Right lobe of liver (tissue), 4 donors: ENCODE measurements around the gene DLEC1.
A peak's percentile ranks its signal among the peaks of the same experiment; 100 is the strongest.

Experiments
- POLR2A ChIP-seq: fragments of 450-650 bp; IDR thresholded peaks from one replicate; pipeline ENCODE4 v1.6.1; 2017; ENCODE audit warnings: antibody characterized with exemption, mild to moderate bottlenecking
- TF ChIP-seq, protein P1 (sequence below), 4 donors: fragments of 200-600 bp in 3 of 4; fragments of 450-650 bp in 1 of 4; IDR thresholded peaks; one replicate each; pipeline versions ENCODE4 v1.5.1 to v1.8.0; 2016 to 2022; ENCODE audit warnings: antibody characterized with exemption in 4 of 4, mild to moderate bottlenecking in 2 of 4
- donor health status: DM: no; HTN: no; CAD: no.
- donor health status: DM: no; HTN: no; CAD: no.
- donor health status: DM: no; HTN: yes; CAD: no.

DNA sequence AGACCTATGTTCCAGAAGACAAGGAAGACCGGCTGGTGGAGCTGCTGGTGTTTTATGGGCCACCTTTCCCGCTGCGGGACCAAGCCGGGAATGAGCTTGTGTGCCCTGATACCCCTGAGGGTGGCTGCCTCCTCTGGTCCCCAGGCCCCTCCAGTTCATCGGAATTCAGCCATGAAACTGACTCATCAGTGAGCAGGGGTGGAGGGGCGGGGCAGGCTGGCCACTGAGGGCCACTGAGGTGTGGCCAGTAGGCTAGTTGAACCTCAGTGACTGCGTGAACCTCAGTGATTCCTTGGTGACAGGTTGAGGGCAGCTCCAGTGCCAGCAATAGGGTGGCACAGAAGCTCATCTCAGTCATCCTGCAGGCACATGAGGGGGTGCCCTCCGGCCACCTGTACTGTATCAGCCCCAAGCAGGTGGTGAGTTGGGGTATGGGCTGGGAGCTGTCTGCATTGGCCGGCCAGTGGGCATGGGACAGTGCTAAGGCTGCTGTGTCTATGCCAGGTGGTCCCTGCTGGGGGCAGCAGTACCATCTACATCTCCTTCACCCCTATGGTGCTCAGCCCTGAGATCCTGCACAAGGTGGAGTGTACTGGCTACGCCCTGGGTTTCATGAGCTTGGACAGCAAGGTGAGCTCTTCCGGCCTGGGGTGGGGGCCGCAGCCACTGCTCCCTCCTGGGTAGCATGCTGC lies 77.6 kb downstream of the DLEC1 start:
- peak; percentile 29 for TF ChIP-seq POLR2A
- TF ChIP-seq, protein P1, sequence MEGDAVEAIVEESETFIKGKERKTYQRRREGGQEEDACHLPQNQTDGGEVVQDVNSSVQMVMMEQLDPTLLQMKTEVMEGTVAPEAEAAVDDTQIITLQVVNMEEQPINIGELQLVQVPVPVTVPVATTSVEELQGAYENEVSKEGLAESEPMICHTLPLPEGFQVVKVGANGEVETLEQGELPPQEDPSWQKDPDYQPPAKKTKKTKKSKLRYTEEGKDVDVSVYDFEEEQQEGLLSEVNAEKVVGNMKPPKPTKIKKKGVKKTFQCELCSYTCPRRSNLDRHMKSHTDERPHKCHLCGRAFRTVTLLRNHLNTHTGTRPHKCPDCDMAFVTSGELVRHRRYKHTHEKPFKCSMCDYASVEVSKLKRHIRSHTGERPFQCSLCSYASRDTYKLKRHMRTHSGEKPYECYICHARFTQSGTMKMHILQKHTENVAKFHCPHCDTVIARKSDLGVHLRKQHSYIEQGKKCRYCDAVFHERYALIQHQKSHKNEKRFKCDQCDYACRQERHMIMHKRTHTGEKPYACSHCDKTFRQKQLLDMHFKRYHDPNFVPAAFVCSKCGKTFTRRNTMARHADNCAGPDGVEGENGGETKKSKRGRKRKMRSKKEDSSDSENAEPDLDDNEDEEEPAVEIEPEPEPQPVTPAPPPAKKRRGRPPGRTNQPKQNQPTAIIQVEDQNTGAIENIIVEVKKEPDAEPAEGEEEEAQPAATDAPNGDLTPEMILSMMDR (IDR thresholded peaks at IDR 0.05), result no peak
